Mucosa of gallbladder (tissue), 1 donor: ENCODE data around the gene NDUFA5. TPM values are rescaled to one million over a fixed set of nuclear protein-coding genes. Genes with fewer than 3 reads are reported as not detected.
"Not testable (repeated sequence)": the region's sequence is repeated elsewhere in the genome, so short reads cannot be mapped to it uniquely, and the experiment has no call there.

Experiments
- DNase-seq: peaks from one replicate; pipeline ENCODE4 v3.0.0-alpha.2; 2020; ENCODE audit warnings: low spot score
- total RNA-seq: library from RNA; stranded (reverse); gene quantifications from one replicate; pipeline ENCODE4 v1.2.1, GENCODE V29; 2021
- donor health status: DM: no; HTN: no; CAD: no.

Gene NDUFA5
- total RNA-seq, 1 donor from 2014 or later, result 95.2 TPM

GRCh38 chr7:123557016-123557397, 611 bp downstream of the NDUFA5 start:
- no peak for DNase-seq

DNA sequence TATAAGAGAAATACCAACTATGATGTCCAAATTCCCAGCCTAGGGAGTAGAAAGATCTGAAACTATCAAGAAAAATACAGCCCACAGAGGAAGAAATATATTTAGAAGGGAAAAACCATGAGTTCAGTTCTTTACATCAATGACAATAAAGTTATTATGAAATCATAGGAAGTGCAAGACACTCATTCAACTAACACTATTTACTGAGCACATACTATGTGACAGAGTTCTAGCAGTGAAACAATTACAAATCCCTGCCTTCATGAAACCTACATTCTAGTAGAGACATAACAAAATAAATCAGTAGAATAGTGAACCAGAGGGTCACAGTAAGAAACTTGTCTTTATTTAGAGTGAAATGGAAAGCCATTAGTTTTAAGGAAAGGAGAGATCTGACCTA, 2.1 kb downstream of the NDUFA5 start:
- no peak for DNase-seq

GRCh38 chr7:123553159-123553558, 4.5 kb downstream of the NDUFA5 start:
- no peak for DNase-seq

GRCh38 chr7:123552641-123553040, 5.0 kb downstream of the NDUFA5 start:
- DNase-seq, result no peak

- DNase-seq, result not testable (repeated sequence)
Measured at GRCh38 chr7:123552134-123552533, 5.5 kb downstream of the NDUFA5 start.

GRCh38 chr7:123548406-123548805, 9.2 kb downstream of the NDUFA5 start:
- no peak for DNase-seq

DNA sequence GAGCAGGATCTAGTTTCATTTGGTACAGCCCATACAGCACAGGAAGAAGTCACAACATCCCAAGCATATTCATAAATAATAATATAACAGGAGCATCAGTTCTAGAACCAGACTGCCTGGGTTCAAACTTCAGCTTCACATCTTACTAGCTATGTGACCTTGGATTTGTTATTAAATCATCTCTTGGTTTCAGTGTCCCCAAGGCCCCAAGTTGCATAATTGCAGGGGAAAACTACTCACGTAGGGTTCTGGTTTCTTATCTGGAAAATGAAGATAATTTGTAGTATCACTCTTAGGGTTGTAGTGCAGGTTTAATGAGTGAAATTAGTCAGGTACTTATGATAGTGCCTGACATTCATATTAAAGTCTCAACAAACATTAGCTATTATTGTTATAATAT, 17.7 kb downstream of the NDUFA5 start:
- DNase-seq, result no peak

- no peak for DNase-seq
Measured at GRCh38 chr7:123538897-123539296, 18.7 kb downstream of the NDUFA5 start.

DNA sequence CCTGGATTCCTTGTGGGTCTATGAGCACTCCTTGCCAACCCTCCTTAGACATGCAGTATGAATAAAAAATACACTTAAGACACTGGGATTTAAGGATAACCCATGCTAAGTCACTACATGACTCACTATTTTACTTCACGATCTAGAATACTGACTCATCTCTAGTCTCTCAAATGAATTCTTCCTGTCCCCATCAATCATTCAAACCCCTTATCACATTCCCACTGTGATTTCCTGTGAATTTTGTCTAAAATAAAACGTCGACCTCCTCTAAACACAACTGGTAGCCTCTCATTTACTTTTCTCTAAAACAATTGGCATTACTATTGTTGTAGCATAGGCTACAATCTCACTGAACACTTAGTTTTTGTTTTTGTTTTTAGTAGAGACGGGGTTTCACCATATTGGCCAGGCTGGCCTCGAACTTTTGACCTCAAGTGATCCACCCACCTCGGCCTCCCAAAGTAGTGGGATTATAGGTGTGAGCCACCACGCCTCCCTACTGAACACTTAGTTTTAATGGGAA, 19.4 kb downstream of the NDUFA5 start:
- DNase-seq, result no peak

DNA sequence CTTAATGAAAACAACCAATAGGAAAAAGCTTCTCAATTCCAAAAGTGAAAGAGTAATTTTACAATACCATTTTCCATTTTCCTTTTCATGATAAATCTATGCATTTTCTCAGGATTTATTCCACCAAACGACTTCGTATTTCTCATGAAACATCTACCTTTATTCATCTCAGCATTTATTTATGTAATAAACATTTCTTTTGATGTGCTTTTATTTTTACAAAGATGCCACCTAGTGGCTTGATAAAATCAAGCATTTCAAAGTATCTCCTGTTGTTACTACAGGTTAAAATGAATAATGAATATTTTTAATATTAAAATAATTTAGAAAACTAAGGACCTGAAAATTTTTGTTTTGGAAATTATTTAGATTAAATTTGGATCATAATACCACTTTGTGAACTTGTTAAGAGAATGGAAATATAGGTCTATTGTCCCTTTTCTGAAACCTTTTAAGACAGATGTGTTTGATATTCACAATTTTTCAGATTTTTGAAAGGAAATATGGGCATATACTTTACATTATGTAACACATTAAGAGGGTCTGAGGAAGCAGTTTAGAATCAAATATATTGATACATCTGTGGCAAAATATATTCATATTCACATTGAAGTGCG, 20.5 kb downstream of the NDUFA5 start:
- DNase-seq, result no peak

GRCh38 chr7:123535517-123535916, 22.1 kb downstream of the NDUFA5 start:
- no peak for DNase-seq

DNA sequence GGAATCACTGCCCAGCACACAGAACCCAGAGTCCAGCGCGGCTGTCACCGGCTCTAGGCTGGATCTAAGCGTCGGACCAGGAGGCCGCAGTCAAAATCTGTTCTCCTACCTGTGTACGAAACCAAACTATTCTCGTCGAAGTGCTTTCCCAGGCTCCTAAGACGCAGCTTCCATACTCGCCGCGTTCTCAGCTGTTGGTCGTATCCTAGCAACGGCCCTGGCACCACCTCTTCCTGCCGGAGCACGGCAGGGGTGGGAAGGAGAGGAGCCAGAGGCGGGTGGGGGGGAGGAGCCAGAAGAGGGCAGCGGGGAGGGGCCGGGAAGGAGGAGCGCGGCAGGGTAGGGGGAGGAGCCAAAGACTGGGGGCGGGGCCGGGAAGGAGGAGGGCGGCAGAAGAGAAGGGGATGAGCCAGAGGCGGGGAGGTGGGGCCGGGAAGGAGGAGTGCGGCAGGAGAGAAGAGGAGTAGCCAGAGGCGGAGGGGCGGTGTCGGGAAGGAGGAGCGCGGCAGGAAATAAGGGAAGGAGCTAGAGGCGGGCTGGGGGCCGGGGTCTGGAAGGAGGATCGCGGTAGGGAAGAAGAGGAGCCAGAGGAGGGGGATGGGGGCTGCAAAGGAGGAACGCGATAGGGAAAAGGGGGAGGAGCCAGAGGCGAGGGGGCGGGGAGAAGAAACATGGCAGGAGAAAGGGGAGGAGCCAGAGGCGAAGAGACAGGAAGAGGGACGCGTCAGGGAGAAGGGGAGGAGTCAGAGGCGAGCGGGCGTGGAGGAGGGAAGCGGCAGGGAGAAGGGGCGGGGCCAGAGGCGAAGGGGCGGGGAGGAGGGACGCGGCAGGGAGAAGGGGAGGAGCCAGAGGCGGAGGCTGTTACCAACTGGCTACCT, 23.0 kb downstream of the NDUFA5 start, which contains the start of gene IQUB:
Gene IQUB (minus strand): TSS at position 213 of the 878 bp plus-strand sequence. CDS start 22,255 bp downstream, outside the sequence.
- peak; percentile 98 for DNase-seq

- DNase-seq, result no peak
Measured at GRCh38 chr7:123533929-123534382, 23.7 kb downstream of the NDUFA5 start.

DNA sequence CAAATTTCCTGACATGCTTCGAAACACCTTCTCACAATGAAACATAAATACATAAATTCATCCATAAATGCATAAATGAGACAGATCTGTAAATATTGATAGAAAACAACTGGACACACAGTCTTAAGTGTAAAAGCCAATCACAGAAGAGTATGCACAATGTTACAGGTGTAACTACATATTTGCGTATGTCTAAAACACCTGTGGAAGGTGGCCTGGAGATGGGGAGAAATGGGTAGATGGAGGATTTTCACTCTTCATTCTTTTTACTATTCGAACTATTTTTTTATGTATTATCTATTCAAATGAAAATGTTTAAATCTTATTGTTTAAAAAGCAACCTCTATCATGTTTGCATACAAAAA, 24.1 kb downstream of the NDUFA5 start:
- DNase-seq, result no peak

- peak; percentile 58 for DNase-seq
Measured at GRCh38 chr7:123532788-123533552, 24.6 kb downstream of the NDUFA5 start.

GRCh38 chr7:123532343-123532742, 25.3 kb downstream of the NDUFA5 start:
- not testable (repeated sequence) for DNase-seq

DNA sequence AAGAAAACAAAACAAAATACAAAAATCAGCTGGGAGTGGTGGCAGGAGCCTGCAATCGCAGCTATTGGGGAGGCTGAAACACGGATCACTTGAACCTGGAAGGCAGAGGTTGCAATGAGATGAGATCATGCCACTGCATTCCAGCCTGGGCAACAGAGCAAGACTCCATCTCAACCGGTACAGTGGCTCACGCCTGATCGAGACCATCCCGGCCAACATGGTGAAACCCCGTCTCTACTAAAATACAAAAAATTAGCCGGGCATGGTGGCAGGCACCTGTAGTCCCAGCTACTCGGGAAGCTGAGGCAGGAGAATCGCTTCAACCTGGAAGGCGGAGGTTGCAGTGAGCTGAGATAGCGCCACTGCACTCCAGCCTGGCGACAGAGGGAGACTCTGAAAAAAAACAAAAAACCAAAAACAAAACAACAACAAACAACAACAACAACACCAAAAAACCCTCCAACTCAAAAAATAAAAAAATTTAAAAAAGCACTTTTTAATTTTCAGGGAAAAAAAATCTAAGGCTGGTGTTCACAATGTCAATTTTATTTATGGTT, 27.5 kb downstream of the NDUFA5 start:
- not testable (repeated sequence) for DNase-seq

GRCh38 chr7:123528265-123528664, 29.4 kb downstream of the NDUFA5 start:
- no peak for DNase-seq

DNA sequence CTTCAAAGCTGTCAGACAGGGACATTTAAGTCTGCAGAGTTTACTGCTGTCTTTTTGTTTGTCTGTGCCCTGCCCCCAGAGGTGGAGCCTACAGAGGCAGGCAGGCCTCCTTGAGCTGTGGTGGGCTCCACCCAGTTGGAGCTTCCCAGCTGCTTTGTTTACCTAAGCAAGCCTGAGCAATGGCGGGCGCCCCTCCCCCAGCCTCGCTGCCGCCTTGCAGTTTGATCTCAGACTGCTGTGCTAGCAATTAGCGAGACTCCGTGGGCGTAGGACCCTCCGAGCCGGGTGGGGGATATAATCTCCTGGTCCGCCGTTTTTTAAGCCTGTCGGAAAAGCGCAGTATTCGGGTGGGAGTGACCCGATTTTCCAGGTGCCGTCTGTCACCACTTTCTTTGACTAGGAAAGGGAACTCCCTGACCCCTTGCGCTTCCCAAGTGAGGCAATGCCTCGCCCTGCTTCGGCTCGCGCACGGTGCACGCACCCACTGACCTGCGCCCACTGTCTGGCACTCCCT, 29.8 kb downstream of the NDUFA5 start:
- DNase-seq, result not testable (repeated sequence)

GRCh38 chr7:123526533-123526932, 31.1 kb downstream of the NDUFA5 start:
- DNase-seq, result not testable (repeated sequence)

DNA sequence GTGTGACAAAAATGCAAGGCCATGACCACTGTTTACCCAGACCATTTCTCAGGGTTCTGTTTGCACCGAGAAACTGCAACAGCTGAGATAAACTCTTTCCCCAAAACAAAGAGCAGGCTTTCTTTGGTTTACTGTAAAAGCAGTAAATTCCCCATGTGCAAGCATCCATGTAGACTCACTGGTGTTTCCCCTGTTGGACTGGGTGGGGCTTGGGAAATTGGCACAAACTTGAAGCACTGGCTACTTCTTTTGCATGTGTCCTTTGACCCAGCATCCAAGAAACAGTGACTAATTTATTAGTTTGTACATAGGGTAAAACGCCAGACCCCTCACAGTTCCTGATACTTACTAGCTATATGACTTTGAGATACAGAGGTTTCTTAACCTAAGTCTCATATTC, 35.6 kb downstream of the NDUFA5 start:
- no peak for DNase-seq
